ENCODE data around the gene INKA1. TPM values are rescaled to one million over a fixed set of nuclear protein-coding genes. Genes with fewer than 3 reads are reported as not detected.
A peak's percentile ranks its signal among the peaks of the same experiment; 100 is the strongest.

The INKA1 gene
- total RNA-seq, 1 donor from 2014 or later: 5.3 TPM

GRCh38 chr3:49787536-49787935 lies 15.5 kb upstream of the INKA1 start:
- H3K36me3 ChIP-seq: peaks cover 15% of the 10 kb centered on the region
- ATAC-seq (no peak), DNase-seq (no peak)
- H3K27me3 ChIP-seq (ENCODE audit: low read depth): no peaks in the 10 kb centered on the region
- TF ChIP-seq CTCF (IDR thresholded peaks at IDR 0.05): no peak
- H3K4me3 ChIP-seq: no peak overlapping the region
- intact Hi-C loops (cut with DNase I): no loop called here
- peaks cover 34% of the 10 kb centered on the region for H3K4me1 ChIP-seq
- H3K27ac ChIP-seq: peak overlapping the region; percentile 95
- H3K9me3 ChIP-seq: no peaks in the 10 kb centered on the region

DNA sequence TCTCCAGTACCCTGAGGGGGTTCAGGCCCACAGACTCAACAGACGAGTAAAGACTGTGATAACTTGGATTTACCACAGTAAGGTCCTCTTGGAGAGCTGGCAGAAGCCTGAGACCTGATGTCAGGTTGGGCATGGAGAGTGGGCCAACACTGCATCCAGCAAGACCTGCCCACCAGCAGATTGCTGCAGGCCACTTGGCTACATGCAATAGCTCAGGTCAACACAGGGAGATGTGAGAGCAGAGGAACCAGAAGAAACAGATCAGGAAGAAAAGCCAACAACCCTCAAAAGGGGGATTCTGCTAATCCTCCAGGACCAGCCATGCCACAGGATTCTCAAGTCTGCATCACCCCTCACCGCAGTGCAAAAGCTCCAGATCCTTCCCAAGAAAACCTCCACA lies 15.0 kb upstream of the INKA1 start:
- peaks cover 33% of the 10 kb centered on the region for H3K4me1 ChIP-seq
- H3K27ac ChIP-seq: no peak overlapping the region
- no peaks in the 10 kb centered on the region for H3K27me3 ChIP-seq (ENCODE audit: low read depth)
- H3K9me3 ChIP-seq: no peaks in the 10 kb centered on the region
- ATAC-seq (no peak), DNase-seq (no peak)
- no peak overlapping the region for H3K4me3 ChIP-seq
- peaks cover 14% of the 10 kb centered on the region for H3K36me3 ChIP-seq
- intact Hi-C loops (cut with DNase I): no loop called here
- TF ChIP-seq CTCF (IDR thresholded peaks at IDR 0.05): no peak

- TF ChIP-seq CTCF (IDR thresholded peaks at IDR 0.05): no peak
- H3K4me3 ChIP-seq: no peak overlapping the region
- no peak for DNase-seq
- H3K27me3 ChIP-seq (ENCODE audit: low read depth): no peaks in the 10 kb centered on the region
- H3K27ac ChIP-seq: no peak overlapping the region
- H3K9me3 ChIP-seq: no peaks in the 10 kb centered on the region
- no peaks in the 10 kb centered on the region for H3K36me3 ChIP-seq
- ATAC-seq: no peak
- H3K4me1 ChIP-seq: peaks cover 8% of the 10 kb centered on the region
- intact Hi-C loops (cut with DNase I): no loop called here
These were observed 12.2 kb upstream of the INKA1 start for GRCh38 chr3:49790626-49791411.

- peaks cover 8% of the 10 kb centered on the region for H3K4me1 ChIP-seq
- H3K27ac ChIP-seq: no peak overlapping the region
- no peak overlapping the region for H3K4me3 ChIP-seq
- DNase-seq: no peak
- intact Hi-C loops (cut with DNase I): no loop called here
- H3K27me3 ChIP-seq (ENCODE audit: low read depth): no peaks in the 10 kb centered on the region
- no peak for ATAC-seq
- no peaks in the 10 kb centered on the region for H3K36me3 ChIP-seq
- H3K9me3 ChIP-seq: no peaks in the 10 kb centered on the region
- TF ChIP-seq CTCF (IDR thresholded peaks at IDR 0.05): no peak
These were observed 11.5 kb upstream of the INKA1 start for GRCh38 chr3:49791571-49791970.

GRCh38 chr3:49792371-49793150 lies 10.5 kb upstream of the INKA1 start:
- Histone ChIP-seq H3K9me3 (no peaks in the 10 kb centered on the region), H3K27me3 (ENCODE audit: low read depth) (no peaks in the 10 kb centered on the region), H3K4me1 (no peaks in the 10 kb centered on the region), H3K36me3 (no peaks in the 10 kb centered on the region), H3K4me3 (no peak overlapping the region), H3K27ac (no peak overlapping the region)
- ATAC-seq: no peak
- no peak for TF ChIP-seq CTCF (IDR thresholded peaks at IDR 0.05)
- DNase-seq: no peak
- intact Hi-C loops (cut with DNase I): no loop called here
